ENCODE data around the gene ZNF512B. TPM values are rescaled to one million over a fixed set of nuclear protein-coding genes. Genes with fewer than 3 reads are reported as not detected.

The ZNF512B gene
- total and polyA plus RNA-seq, 8 donors = 3.5 to 12.1 (median 8.2) TPM

- peaks cover 12 to 58% (median 33%) of the 10 kb centered on the region in 4 donors for H3K4me1 ChIP-seq
- TF ChIP-seq EP300 (IDR thresholded peaks at IDR 0.05) = no peak
- TF ChIP-seq POLR2AphosphoS5 (IDR thresholded peaks at IDR 0.05) = peak in 1 of 3 donors; percentile 71
- peak in 1 of 2 donors; percentile 91 for DNase-seq
- 37 to 66% (median 39%) methylated on average over 6 of the region's 6 CpGs for WGBS, 5 donors
- no peak overlapping the region for H3K4me3 ChIP-seq
- peaks cover 0 to 8% (median 0%) of the 10 kb centered on the region in 4 donors for H3K9me3 ChIP-seq
- intact Hi-C loops (cut with DNase I; ENCODE audit: low total_unique reads) = no loop called here
- no peaks in the 10 kb centered on the region for H3K27me3 ChIP-seq
- H3K36me3 ChIP-seq = peaks cover 10 to 30% (median 27%) of the 10 kb centered on the region in 4 donors
- H3K27ac ChIP-seq = peak overlapping the region; percentile 5 to 75 (median 62)
Measured at GRCh38 chr20:63915471-63915870, 54.3 kb downstream of the ZNF512B start.

GRCh38 chr20:63913768-63914167 lies 56.0 kb downstream of the ZNF512B start:
- WGBS, 5 donors = 94 to 99% (median 96%) methylated on average over 12 of the region's 12 CpGs
- H3K9me3 ChIP-seq = peaks cover 0 to 8% (median 0%) of the 10 kb centered on the region in 4 donors
- peaks cover 12 to 75% (median 48%) of the 10 kb centered on the region in 4 donors for H3K4me1 ChIP-seq
- no peaks in the 10 kb centered on the region for H3K27me3 ChIP-seq
- peak overlapping the region in 1 of 5 donors; percentile 65 for H3K27ac ChIP-seq
- no peak for DNase-seq
- TF ChIP-seq POLR2AphosphoS5 (IDR thresholded peaks at IDR 0.05) (no peak), CTCF (IDR thresholded peaks at IDR 0.05) (no peak), POLR2A (IDR thresholded peaks at IDR 0.05) (no peak), EP300 (IDR thresholded peaks at IDR 0.05) (no peak)
- no peak overlapping the region for H3K4me3 ChIP-seq
- peaks cover 0 to 17% (median 16%) of the 10 kb centered on the region in 4 donors for H3K36me3 ChIP-seq
- intact Hi-C loops (cut with DNase I; ENCODE audit: low total_unique reads) = no loop called here

GRCh38 chr20:63911176-63911575 lies 58.6 kb downstream of the ZNF512B start:
- H3K27me3 ChIP-seq = no peaks in the 10 kb centered on the region

GRCh38 chr20:63908008-63908682 lies 61.6 kb downstream of the ZNF512B start:
- Histone ChIP-seq H3K36me3 (peaks cover 0 to 7% (median 0%) of the 10 kb centered on the region in 4 donors), H3K4me1 (peaks cover 30 to 99% (median 68%) of the 10 kb centered on the region in 4 donors), H3K9me3 (no peaks in the 10 kb centered on the region), H3K4me3 (no peak overlapping the region), H3K27me3 (no peaks in the 10 kb centered on the region), H3K27ac (peak overlapping the region in 2 of 5 donors; percentile 22 to 48)
- TF ChIP-seq POLR2AphosphoS5 (IDR thresholded peaks at IDR 0.05) (no peak), POLR2A (IDR thresholded peaks at IDR 0.05) (no peak), EP300 (IDR thresholded peaks at IDR 0.05) (no peak), CTCF (IDR thresholded peaks at IDR 0.05) (no peak)
- 51 to 66% (median 58%) methylated on average over 16 of the region's 16 CpGs for WGBS, 5 donors
- intact Hi-C loops (cut with DNase I; ENCODE audit: low total_unique reads) = no loop called here
- DNase-seq = peak; percentile 53 to 54

More at GRCh38 chr20:63911176-63911575, 58.6 kb downstream of the ZNF512B start:
- H3K36me3 ChIP-seq = peaks cover 0 to 3% (median 0%) of the 10 kb centered on the region in 4 donors
- TF ChIP-seq POLR2AphosphoS5 (IDR thresholded peaks at IDR 0.05) = peak in 1 of 3 donors; percentile 41
- no peak for TF ChIP-seq POLR2A (IDR thresholded peaks at IDR 0.05)
- DNase-seq = peak; percentile 69 to 72
- no peak overlapping the region for H3K4me3 ChIP-seq
- peaks cover 0 to 3% (median 0%) of the 10 kb centered on the region in 4 donors for H3K9me3 ChIP-seq
- intact Hi-C loops (cut with DNase I; ENCODE audit: low total_unique reads) = no loop called here
- 26 to 43% (median 34%) methylated on average over 12 of the region's 12 CpGs for WGBS, 5 donors
- peaks cover 26 to 96% (median 62%) of the 10 kb centered on the region in 4 donors for H3K4me1 ChIP-seq
- H3K27ac ChIP-seq = peak overlapping the region; percentile 11 to 58 (median 38)

Small RNA genes lying within 50 kb of the gene (small RNA-seq; reads per million reads assigned to genes)
- 0 reads per million in 4 donors for gene MIR647
- gene MIR941-2 = 0 reads per million in 4 donors
- 0 reads per million in 4 donors for gene MIR941-4
- 0 reads per million in 4 donors for gene MIR941-5
- 0 reads per million in 4 donors for gene RNU1-134P

Other genes with a start within 250 kb of the ZNF512B start
- 100 to 1,000 TPM in 1 of 5 donors, 10 to 100 TPM in 2, 1 to 10 TPM in 2; 3.6 to 117 (median 16.8) TPM for gene LIME1, start 233.3 kb downstream of the ZNF512B start, total RNA-seq
- gene LIME1, start 233.3 kb downstream of the ZNF512B start, polyA plus RNA-seq = 10 to 100 TPM; 17.1 to 24.3 (median 19.9) TPM
- 10 to 100 TPM in 3 of 5 donors, 1 to 10 TPM in 2; 7.1 to 60.5 (median 25.9) TPM for gene SLC2A4RG, start 230.2 kb downstream of the ZNF512B start, total RNA-seq
- 10 to 100 TPM; 40.1 to 76.9 (median 57.4) TPM for gene SLC2A4RG, start 230.2 kb downstream of the ZNF512B start, polyA plus RNA-seq
- gene ZBTB46, start 138.7 kb downstream of the ZNF512B start, total RNA-seq = 10 to 100 TPM in 1 of 5 donors, 1 to 10 TPM in 3, under 1 TPM in 1; 0.58 to 13.4 (median 4.1) TPM
- 1 to 10 TPM; 1.1 to 1.8 (median 1.7) TPM for gene ZBTB46, start 138.7 kb downstream of the ZNF512B start, polyA plus RNA-seq
- gene ABHD16B, start 108.4 kb downstream of the ZNF512B start, total RNA-seq = not detected
- gene ABHD16B, start 108.4 kb downstream of the ZNF512B start, polyA plus RNA-seq = under 1 TPM in 2 of 3 donors, not detected in 1; 0.37 to 0.43 TPM
- gene TPD52L2, start 104.7 kb downstream of the ZNF512B start, total RNA-seq = 10 to 100 TPM; 42.0 to 53.1 (median 45.5) TPM
- gene TPD52L2, start 104.7 kb downstream of the ZNF512B start, polyA plus RNA-seq = 10 to 100 TPM; 72.8 to 75.6 (median 73.3) TPM
- gene DNAJC5, start 74.8 kb downstream of the ZNF512B start, total RNA-seq = 10 to 100 TPM; 23.7 to 60.1 (median 52.7) TPM
- 10 to 100 TPM; 23.1 to 26.4 (median 25.6) TPM for gene DNAJC5, start 74.8 kb downstream of the ZNF512B start, polyA plus RNA-seq
- 100 to 1,000 TPM in 1 of 5 donors, 10 to 100 TPM in 4; 20.9 to 107 (median 36.8) TPM for gene UCKL1, start 13.5 kb downstream of the ZNF512B start, total RNA-seq
- gene UCKL1, start 13.5 kb downstream of the ZNF512B start, polyA plus RNA-seq = 10 to 100 TPM; 17.7 to 60.5 (median 24.0) TPM
- 10 to 100 TPM in 2 of 5 donors, 1 to 10 TPM in 3; 2.9 to 68.1 (median 9.4) TPM for gene SAMD10, start 9.7 kb upstream of the ZNF512B start, total RNA-seq
- 1 to 10 TPM; 4.9 to 6.6 (median 6.3) TPM for gene SAMD10, start 9.7 kb upstream of the ZNF512B start, polyA plus RNA-seq
- 10 to 100 TPM; 30.4 to 67.4 (median 39.7) TPM for gene PRPF6, start 11.2 kb upstream of the ZNF512B start, total RNA-seq
- 10 to 100 TPM; 27.0 to 44.2 (median 39.6) TPM for gene PRPF6, start 11.2 kb upstream of the ZNF512B start, polyA plus RNA-seq
- 1 to 10 TPM in 1 of 5 donors, not detected in 4; 1.7 TPM for gene C20orf204, start 66.3 kb upstream of the ZNF512B start, total RNA-seq
- 1 to 10 TPM in 2 of 3 donors, under 1 TPM in 1; 0.62 to 3.4 (median 1.4) TPM for gene C20orf204, start 66.3 kb upstream of the ZNF512B start, polyA plus RNA-seq
- gene SOX18, start 79.7 kb upstream of the ZNF512B start, total RNA-seq = 10 to 100 TPM in 2 of 5 donors, 1 to 10 TPM in 2, under 1 TPM in 1; 0.58 to 26.6 (median 8.9) TPM
- 10 to 100 TPM in 1 of 3 donors, 1 to 10 TPM in 2; 6.2 to 15.2 (median 8.4) TPM for gene SOX18, start 79.7 kb upstream of the ZNF512B start, polyA plus RNA-seq
- gene TCEA2, start 93.3 kb upstream of the ZNF512B start, total RNA-seq = 10 to 100 TPM in 4 of 5 donors, 1 to 10 TPM in 1; 3.1 to 30.7 (median 22.8) TPM
- gene TCEA2, start 93.3 kb upstream of the ZNF512B start, polyA plus RNA-seq = 10 to 100 TPM; 21.0 to 35.5 (median 30.4) TPM
- 10 to 100 TPM in 1 of 5 donors, 1 to 10 TPM in 1, not detected in 3; 3.1 to 10.1 TPM for gene RGS19, start 109.6 kb upstream of the ZNF512B start, total RNA-seq
- 10 to 100 TPM in 2 of 3 donors, 1 to 10 TPM in 1; 8.1 to 17.2 (median 13.1) TPM for gene RGS19, start 109.6 kb upstream of the ZNF512B start, polyA plus RNA-seq
- gene OPRL1, start 110.2 kb upstream of the ZNF512B start, total RNA-seq = 1 to 10 TPM in 1 of 5 donors, under 1 TPM in 1, not detected in 3; 0.55 to 4.7 TPM
- gene OPRL1, start 110.2 kb upstream of the ZNF512B start, polyA plus RNA-seq = under 1 TPM in 2 of 3 donors, not detected in 1; 0.18 to 0.25 TPM
- gene LKAAEAR1, start 114.5 kb upstream of the ZNF512B start, total RNA-seq = not detected
- gene LKAAEAR1, start 114.5 kb upstream of the ZNF512B start, polyA plus RNA-seq = under 1 TPM in 1 of 3 donors, not detected in 2; 0.23 TPM
- not detected for gene NPBWR2, start 137.6 kb upstream of the ZNF512B start, total RNA-seq
- gene NPBWR2, start 137.6 kb upstream of the ZNF512B start, polyA plus RNA-seq = not detected
- gene MYT1, start 194.5 kb upstream of the ZNF512B start, total RNA-seq = under 1 TPM in 1 of 5 donors, not detected in 4; 0.55 TPM
- gene MYT1, start 194.5 kb upstream of the ZNF512B start, polyA plus RNA-seq = under 1 TPM in 2 of 3 donors, not detected in 1; 0.08 to 0.25 TPM